GM12801 (cell line): ENCODE measurements around the gene BAIAP3.

Experiments
- TF ChIP-seq, protein P1 (sequence below): IDR thresholded peaks from one replicate; pipeline ENCODE4 v1.5.1; 2011; ENCODE audit warnings: control low read depth; ENCODE audit not compliant: insufficient read length; ENCODE audit errors: extremely low read depth

The BAIAP3 gene

DNA sequence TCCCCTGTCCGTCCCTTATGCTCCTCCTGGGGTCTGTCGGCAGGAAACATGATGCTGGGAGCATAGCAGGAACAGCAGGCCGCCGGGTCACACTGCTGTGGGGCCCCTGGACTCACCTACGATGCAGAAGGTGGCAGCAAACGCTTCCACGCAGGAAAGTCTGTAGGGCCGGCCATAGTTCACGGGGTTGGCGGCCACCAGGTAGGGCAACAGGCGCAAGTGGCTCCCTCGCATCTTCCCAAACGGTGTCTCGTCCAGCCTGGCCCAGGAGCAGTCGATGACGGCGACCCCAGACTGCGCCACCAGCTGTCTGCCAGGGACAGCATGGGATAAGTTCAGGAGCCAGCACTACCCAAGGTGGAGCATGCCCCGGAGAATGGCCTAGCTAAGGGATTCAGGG, 17.2 kb downstream of the BAIAP3 start:
- TF ChIP-seq, protein P1, sequence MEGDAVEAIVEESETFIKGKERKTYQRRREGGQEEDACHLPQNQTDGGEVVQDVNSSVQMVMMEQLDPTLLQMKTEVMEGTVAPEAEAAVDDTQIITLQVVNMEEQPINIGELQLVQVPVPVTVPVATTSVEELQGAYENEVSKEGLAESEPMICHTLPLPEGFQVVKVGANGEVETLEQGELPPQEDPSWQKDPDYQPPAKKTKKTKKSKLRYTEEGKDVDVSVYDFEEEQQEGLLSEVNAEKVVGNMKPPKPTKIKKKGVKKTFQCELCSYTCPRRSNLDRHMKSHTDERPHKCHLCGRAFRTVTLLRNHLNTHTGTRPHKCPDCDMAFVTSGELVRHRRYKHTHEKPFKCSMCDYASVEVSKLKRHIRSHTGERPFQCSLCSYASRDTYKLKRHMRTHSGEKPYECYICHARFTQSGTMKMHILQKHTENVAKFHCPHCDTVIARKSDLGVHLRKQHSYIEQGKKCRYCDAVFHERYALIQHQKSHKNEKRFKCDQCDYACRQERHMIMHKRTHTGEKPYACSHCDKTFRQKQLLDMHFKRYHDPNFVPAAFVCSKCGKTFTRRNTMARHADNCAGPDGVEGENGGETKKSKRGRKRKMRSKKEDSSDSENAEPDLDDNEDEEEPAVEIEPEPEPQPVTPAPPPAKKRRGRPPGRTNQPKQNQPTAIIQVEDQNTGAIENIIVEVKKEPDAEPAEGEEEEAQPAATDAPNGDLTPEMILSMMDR = no peak

DNA sequence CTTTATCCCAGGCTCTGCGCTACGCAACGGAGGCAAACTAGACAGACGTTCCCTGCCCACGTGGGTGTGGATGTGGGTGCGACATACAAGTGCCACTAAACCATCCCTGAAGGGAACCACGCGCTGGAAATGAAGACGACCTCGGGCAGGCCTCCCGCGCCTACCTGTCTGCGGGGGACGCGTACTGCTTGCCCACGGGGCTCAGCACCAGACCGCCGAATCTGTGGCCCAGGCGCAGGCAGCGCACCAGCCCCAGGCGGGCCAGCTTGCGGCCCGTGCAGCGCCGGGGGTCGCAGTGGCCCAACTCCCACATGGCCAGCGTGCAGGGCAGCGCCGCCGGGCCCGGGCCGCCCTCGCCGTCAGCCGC, 17.8 kb downstream of the BAIAP3 start:
- TF ChIP-seq, protein P1 = no peak

DNA sequence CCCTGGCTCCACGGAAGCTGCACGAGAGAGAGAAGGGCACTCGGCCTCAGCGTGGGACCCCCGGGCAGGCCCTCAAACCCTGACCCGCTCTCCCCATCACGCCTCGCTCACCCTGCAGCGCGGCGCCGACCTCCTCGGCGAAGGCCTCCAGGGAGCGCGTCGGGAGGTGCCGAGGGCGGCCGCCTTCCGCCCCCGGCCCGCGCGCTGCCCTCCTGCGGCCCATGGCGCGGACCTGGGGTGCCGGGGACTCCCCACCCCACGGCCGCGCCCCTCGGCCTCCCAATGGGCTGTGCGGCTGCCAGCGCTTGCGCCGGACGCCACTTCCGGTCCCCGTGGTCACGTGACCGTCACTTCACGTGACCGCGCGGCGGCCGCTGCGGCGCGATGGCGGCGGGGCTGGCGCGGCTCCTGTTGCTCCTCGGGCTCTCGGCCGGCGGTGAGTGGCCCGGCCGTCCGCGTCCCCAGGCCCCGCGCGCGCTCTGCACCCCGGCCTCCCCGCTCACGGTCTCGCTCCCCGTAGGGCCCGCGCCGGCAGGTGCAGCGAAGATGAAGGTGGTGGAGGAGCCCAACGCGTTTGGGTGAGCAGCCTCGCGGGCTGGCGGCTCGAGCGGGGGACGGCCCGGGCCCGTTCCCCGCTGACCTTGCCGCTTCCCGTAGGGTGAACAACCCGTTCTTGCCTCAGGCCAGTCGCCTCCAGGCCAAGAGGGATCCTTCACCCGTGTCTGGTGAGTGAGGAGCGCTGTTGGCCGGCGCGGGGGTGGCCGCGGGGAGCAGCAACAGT, 18.3 kb downstream of the BAIAP3 start, which contains the start of the genes GNPTG and TSR3:
GNPTG (plus strand) TSS at position 350 of the 781 bp plus-strand sequence; CDS start at position 385, 35 bp downstream.
TSR3 (minus strand) TSS at position 297 of the 781 bp plus-strand sequence; CDS start at position 223, 74 bp downstream.
- TF ChIP-seq, protein P1 = no peak

DNA sequence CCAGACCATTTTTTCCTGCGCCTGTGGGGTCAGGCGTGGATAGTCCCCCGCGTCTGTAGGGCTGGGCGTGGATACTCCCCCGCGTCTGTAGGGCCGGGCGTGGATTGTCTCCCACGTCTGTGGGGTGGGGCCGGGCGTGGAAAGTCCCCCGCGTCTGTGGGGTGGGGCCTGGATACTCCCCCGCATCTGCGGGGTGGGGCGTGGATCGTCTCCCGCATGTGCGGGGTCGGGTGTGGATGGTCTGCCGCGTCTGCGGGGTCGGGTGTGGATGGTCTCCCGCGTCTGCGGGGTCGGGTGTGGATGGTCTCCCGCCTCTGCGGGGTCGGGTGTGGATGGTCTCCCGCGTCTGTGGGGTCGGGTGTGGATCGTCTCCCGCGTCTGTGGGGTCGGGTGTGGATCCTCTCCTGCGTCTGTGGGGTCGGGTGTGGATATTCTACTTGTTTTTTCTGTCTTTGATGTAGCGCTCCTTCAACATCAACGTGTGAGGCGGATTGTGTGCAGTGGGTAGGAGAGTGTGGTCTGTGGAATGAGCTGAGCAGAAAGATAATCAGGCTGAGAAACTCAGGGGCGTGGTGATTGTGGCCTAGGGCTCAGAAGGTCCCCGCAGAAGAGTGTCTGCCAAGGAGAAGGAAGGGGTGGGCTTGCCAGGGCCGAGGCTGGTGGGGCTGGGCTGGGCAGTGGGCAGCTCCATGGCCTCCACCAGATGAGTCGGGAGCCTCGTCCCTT, 21.5 kb downstream of the BAIAP3 start:
- TF ChIP-seq, protein P1 = no peak

DNA sequence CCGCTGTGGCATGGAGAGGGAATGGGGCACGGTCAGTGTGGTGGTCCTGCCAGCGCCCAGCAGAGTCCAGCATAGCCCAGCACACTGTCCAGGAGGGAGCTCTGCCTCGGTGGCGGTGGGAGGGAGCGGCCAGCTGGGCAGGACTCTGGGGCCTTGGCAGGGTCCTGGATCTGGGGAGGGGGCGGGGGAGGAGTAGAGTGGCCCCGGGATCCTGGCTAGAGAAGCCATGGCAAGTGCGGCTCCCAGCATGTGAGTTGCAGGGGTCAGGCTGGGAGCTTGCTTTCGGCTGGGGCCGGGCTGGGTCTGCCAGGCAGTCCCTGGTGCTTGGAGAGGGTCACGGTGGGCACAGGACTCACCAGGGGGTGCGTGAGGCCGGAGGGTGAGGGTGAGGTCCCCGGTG, 22.1 kb downstream of the BAIAP3 start:
- TF ChIP-seq, protein P1 = no peak

DNA sequence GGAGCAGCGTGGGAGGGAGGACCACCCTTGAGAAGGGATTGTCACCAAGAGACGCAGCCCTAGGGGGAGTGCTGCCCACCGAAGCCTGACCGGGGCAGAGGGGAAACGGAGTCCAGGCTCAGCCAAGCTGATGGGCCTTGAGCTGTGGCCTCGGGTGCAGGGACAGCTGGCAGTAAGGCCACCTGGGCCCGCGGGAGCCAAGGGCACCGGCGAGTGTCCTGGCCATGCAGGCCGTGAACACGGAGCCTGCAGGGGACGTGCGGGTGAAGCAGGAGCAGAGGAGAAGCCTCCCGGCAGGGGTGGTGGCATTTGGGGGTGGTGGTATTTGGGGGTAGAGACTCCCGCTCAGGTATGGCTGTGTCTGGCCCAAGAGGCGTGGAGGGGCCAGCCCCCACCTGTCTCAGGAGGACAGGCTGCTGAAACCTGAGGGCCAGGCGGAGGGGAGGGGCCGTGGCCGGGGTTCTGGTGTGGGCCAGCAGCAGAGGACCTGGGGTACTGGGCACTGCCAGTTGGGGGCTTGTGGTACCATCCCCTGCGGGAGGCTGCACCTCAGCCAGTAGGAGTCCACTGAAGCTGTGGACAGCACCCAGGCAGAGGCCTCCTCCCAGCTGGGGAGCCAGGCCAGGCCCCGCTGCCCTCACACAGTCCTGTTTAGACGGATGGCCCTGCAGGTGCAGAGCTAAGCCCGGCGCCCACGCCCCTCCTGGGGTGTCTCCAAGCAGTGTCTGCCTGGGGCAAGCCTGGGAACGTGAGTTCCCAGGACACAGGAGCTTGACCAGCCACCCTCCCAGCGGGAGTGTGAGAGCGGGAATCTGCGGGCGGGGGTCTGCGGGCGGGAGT, 22.8 kb downstream of the BAIAP3 start:
- TF ChIP-seq, protein P1 = no peak
